Brain pericyte (primary cell): ENCODE data around the gene ZNF628.

ENCODE experiments used
- DNase-seq: peaks from one replicate; pipeline ENCODE4 v3.0.0-alpha.2; 2012; ENCODE audit warnings: low read depth, low spot score

Gene ZNF628

GRCh38 chr19:55451163-55451964, 25.1 kb upstream of the ZNF628 start:
- no peak for DNase-seq

DNA sequence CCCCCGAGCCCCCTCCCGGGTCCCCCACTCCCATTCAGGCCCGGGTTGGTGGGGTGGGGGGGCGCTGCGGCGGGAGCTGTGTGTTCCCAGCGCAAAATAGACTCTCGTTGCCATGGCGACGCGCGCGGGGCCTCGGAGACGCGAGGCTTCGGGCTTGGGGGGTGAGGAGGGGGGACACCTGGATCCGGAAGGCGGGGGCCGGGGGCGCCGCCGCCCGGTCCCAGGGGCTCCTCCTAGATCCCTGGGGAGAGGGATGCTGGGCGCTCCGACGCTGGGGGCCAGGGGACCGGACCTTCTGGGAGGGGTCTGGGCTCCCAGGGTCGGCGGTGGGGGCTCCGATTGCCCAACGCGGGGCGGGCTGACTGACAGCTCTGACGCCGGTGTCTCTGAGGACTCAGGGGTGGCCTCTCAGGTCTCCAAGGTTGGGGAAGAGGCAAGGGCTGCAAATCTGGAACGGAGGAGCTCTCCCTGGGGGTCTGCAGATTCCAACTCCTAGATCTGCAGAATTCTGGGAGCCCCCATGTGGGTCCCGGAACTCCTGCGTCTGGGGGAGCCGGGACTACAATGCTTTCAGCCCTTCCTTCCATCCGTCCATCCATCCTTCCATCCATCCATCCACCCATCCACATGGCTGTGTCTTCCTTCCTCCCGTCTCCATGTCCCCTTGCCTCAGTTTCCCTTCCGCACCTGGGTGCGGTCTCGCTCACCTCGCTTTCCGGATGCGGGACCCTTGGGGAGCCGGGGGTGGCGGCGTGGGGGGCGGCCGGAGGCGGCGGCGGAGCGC, 24.3 kb upstream of the ZNF628 start:
- no peak for DNase-seq

- no peak for DNase-seq
Measured at GRCh38 chr19:55452749-55453346, 23.6 kb upstream of the ZNF628 start.

- no peak for DNase-seq
Measured at GRCh38 chr19:55453511-55454260, 22.7 kb upstream of the ZNF628 start.

- DNase-seq: no peak
Measured at GRCh38 chr19:55454787-55455243, 21.6 kb upstream of the ZNF628 start.

- DNase-seq: no peak
Measured at GRCh38 chr19:55455576-55456235, 20.7 kb upstream of the ZNF628 start.

- DNase-seq: no peak
Measured at GRCh38 chr19:55456347-55456746, 20.1 kb upstream of the ZNF628 start.

- no peak for DNase-seq
Measured at GRCh38 chr19:55457683-55458457, 18.5 kb upstream of the ZNF628 start.

GRCh38 chr19:55459551-55459949, 16.9 kb upstream of the ZNF628 start:
- no peak for DNase-seq

GRCh38 chr19:55459950-55460657, 16.3 kb upstream of the ZNF628 start:
- no peak for DNase-seq

DNA sequence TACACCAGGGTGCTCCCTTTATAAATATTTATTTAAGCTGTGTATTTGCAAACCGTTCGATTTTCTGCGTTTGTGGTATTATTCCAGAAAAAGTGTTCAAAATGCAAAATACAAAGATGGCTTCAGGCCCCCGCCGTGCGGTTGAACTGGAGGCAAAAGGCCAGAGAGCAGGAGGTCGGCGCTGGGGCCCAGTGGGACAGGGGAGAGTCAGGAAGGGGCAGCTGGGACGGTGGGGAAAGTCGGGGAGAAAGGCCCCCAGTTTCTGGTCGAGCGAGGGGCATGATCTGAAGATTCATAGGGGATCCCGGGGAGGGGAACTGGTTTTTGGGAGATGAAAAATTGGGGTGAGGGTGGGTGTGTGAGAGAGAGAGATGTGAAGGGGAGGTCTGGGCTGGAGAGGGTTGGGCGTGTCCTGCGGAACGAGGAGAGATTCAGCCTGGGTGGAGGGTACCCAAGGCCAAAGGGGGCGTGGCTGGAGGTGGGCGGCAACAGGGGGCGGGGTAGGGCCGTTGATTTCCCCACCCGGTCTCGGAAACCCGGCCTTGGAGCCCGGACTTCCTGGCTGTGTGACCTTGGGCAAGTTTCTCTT, 15.7 kb upstream of the ZNF628 start:
- no peak for DNase-seq

DNA sequence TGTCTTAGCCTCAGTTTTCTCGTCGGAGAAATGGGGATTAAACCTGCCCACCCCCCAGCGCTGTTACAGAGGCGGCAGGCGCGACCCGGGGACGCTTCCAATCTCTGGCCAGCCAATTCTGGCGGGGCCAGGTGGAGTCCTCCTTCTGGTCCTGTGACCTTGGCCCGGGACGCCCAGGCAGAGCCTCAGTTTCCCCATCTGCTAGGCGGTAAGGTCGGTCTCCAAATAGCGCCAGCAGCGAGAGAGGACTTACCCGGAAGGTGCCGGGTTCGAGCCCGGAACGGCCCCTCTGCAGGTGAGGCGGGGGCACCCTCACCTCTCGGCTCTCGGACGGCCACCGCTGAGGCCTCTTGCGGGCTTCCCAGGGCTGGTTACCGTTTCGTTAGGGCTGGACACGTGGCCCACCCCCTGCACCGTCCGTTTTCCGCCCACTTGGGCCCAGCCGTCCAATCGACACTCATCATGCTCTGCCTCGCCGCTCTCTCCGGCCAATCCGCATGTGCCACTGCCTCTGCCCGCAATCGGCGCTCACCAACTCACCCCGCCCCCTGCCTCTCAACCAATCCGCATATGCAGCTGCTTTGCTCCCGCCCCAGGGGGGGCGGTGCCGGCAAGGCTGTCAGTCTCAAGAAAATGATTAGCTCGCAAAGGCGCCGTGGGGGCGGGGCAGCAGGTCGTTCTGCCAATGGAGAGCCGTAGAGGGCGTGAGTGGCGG, 15.0 kb upstream of the ZNF628 start, which contains the start of gene ISOC2:
TSS of gene ISOC2 (minus strand) at position 384 of the 715 bp plus-strand sequence. CDS start 5,156 bp downstream, outside the sequence.
- peak; percentile 99 for DNase-seq

GRCh38 chr19:55461974-55462626, 14.3 kb upstream of the ZNF628 start:
- no peak for DNase-seq

GRCh38 chr19:55462722-55463121, 13.7 kb upstream of the ZNF628 start:
- DNase-seq: no peak

GRCh38 chr19:55463583-55464031, 12.8 kb upstream of the ZNF628 start:
- no peak for DNase-seq

DNA sequence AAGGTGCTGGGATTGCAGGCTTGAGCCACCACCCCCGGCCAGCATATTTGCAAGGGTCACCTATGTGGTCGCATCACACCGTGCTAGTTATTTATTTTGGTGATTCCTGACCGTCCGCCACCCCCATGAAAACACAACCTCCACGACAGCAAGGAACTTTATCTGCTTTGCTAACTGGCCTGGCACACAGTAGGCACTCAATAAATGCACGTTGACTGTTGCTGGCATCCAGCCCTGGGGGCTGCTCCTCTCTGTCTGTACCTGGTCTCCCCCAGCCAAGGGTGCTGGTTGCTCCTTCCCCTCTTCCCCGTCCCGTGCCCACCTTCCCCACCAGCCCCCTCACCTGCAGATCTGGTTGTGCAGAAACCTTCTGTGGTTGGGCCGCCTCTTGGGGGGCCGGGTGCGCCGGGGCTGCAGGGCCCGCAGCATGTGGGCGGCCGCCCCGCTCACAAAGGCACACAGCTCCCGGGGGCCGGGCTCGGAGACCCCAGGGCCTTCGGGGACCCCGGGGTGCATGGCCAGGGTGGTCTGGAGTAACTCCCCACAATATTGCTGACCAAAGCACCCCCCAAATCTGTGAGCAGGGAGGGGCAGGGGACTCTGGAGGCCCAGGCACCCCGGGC, 12.3 kb upstream of the ZNF628 start:
- DNase-seq: no peak

- DNase-seq: no peak
Measured at GRCh38 chr19:55464662-55465054, 11.8 kb upstream of the ZNF628 start, which contains the start of gene C19orf85. C19orf85 (minus strand) TSS chr19:55464751; CDS start chr19:55464554, 197 bp downstream.
